GM12878 (cell line): ENCODE results near the gene RCCD1. TPM values are rescaled to one million over a fixed set of nuclear protein-coding genes. Genes with fewer than 3 reads are reported as not detected.

Source experiments
- ATAC-seq: fragments of 200-7000 bp; cut with Tn5 transposase; 3 replicates; pipeline ENCODE4 v1.9.1; 2020; ENCODE audit warnings: mild to moderate bottlenecking, moderate library complexity
- BruUV-seq: library from RNA; stranded (reverse); fragments of 400-500 nt; replicated peaks from 2 replicates; lab custom pipeline; 2021; lab: Mats Ljungman, UMichigan
- CTCF ChIA-PET: fragments of 300-600 bp; sonication (Branson Sonifier 250); formaldehyde crosslinking; extraction: SDS; loops from one replicate; lab custom pipeline; 2021; ENCODE audit warnings: inconsistent platforms; lab: Yijun Ruan, JAX
- POLR2A ChIA-PET: fragments of 350-600 bp; formaldehyde crosslinking; extraction: SDS; loops from one replicate; lab custom pipeline; 2021; ENCODE audit warnings: inconsistent platforms; lab: Charles Lee
- RAD21 ChIA-PET: fragments of 300-600 bp; sonication (Branson Sonifier 250); formaldehyde crosslinking; loops from one replicate; lab custom pipeline; 2023; ENCODE audit warnings: antibody characterized with exemption; ENCODE audit not compliant: unreplicated experiment; lab: Charles Lee
- SMC1A ChIA-PET: fragments of 300-600 bp; sonication (Branson Sonifier 250); formaldehyde crosslinking; loops from one replicate; lab custom pipeline; 2023; ENCODE audit not compliant: unreplicated experiment, uncharacterized antibody; lab: Charles Lee
- DNase-seq: peaks from one replicate; pipeline ENCODE4 v3.0.0-alpha.2; 2011; ENCODE audit warnings: low read depth, low spot score
- FAIRE-seq: peaks from 3 replicates; lab custom pipeline; 2011; peaks lifted over from hg19 to GRCh38; lab: Jason Lieb, UNC
- H2AFZ ChIP-seq: 2 replicates; pipeline ENCODE4 v1.6.0; 2011; ENCODE audit warnings: low read depth, low read length, control low read depth; ENCODE audit not compliant: control insufficient read depth
- H3K27ac ChIP-seq: 2 replicates; pipeline ENCODE4 v1.5.1; 2011; ENCODE audit warnings: control low read depth; ENCODE audit not compliant: control insufficient read depth, insufficient read depth
- H3K27me3 ChIP-seq, 2 experiments: replicated peaks in 1 of 2; 2 replicates each; pipeline versions ENCODE4 v1.6.0 to v1.6.1; 2011; ENCODE audit warnings: low read length in 1 of 2; ENCODE audit not compliant: control insufficient read depth in 2 of 2, insufficient read depth in 2 of 2
- H3K36me3 ChIP-seq, 2 experiments: 2 replicates each; pipeline ENCODE4 v1.5.1; 2011; ENCODE audit warnings: low read length in 1 of 2; ENCODE audit not compliant: control insufficient read depth in 2 of 2, insufficient read depth in 2 of 2
- H3K4me1 ChIP-seq: 2 replicates; pipeline ENCODE4 v1.6.1; 2011; ENCODE audit warnings: mild to moderate bottlenecking, low read length, moderate library complexity, mixed read lengths; ENCODE audit not compliant: control insufficient read depth, insufficient read depth
- H3K4me2 ChIP-seq: 2 replicates; pipeline ENCODE4 v1.6.0; 2011; ENCODE audit warnings: control low read depth; ENCODE audit not compliant: control insufficient read depth, insufficient read depth
- H3K4me3 ChIP-seq: fragments of 200-600 bp; sonication (generic); 2 replicates; pipeline ENCODE4 v1.5.1; 2016
- H3K79me2 ChIP-seq: 2 replicates; pipeline ENCODE4 v1.6.0; 2011; ENCODE audit warnings: low read length; ENCODE audit not compliant: control insufficient read depth, insufficient read depth
- H3K9ac ChIP-seq: 2 replicates; pipeline ENCODE4 v1.8.0; 2011; ENCODE audit warnings: low read length, control low read depth, mixed read lengths; ENCODE audit not compliant: control insufficient read depth, insufficient read depth
- H3K9me3 ChIP-seq: replicated peaks from 3 replicates; pipeline ENCODE4 v1.5.1; 2011; ENCODE audit warnings: mild to moderate bottlenecking, low read length; ENCODE audit not compliant: control insufficient read depth, insufficient read depth
- H4K20me1 ChIP-seq: 2 replicates; pipeline ENCODE4 v1.6.0; 2011; ENCODE audit not compliant: control insufficient read depth, insufficient read depth
- BHLHE40 ChIP-seq, 2 experiments: fragments of 450-650 bp in 1 of 2; IDR thresholded peaks; 2 replicates each; pipeline ENCODE4 v1.6.1; 2011 to 2017; ENCODE audit warnings: low read depth in 2 of 2, borderline replicate concordance in 1 of 2, improper control_type of control experiment in 1 of 2, low read length in 1 of 2, mild to moderate bottlenecking in 1 of 2
- CBFB ChIP-seq: IDR thresholded peaks from 2 replicates; pipeline ENCODE4 v1.6.1; 2016; ENCODE audit warnings: antibody characterized with exemption, low read depth
- FOXK2 ChIP-seq: fragments of 450-650 bp; IDR thresholded peaks from 2 replicates; pipeline ENCODE4 v1.6.1; 2017; ENCODE audit warnings: mild to moderate bottlenecking, moderate library complexity
- JUNB ChIP-seq: IDR thresholded peaks from 2 replicates; pipeline ENCODE4 v1.6.1; 2016; ENCODE audit warnings: antibody characterized with exemption, mild to moderate bottlenecking
- MEF2B ChIP-seq: fragments of 450-650 bp; IDR thresholded peaks from 2 replicates; pipeline ENCODE4 v1.6.1; 2018; ENCODE audit warnings: mild to moderate bottlenecking, moderate library complexity; ENCODE audit not compliant: partially characterized antibody, poor library complexity, severe bottlenecking
- NFYA ChIP-seq: IDR thresholded peaks from 2 replicates; pipeline ENCODE4 v1.6.1; 2011; ENCODE audit warnings: low read depth, mild to moderate bottlenecking, low read length, improper control_type of control experiment, borderline replicate concordance
- POLR2A ChIP-seq: IDR thresholded peaks from 2 replicates; pipeline ENCODE4 v1.6.1; 2011; ENCODE audit warnings: low read depth, mild to moderate bottlenecking, low read length
- RELA ChIP-seq: fragments of 450-650 bp; IDR thresholded peaks from 2 replicates; pipeline ENCODE4 v1.8.0; 2014; ENCODE audit warnings: borderline replicate concordance; ENCODE audit not compliant: partially characterized antibody
- RFX5 ChIP-seq: IDR thresholded peaks from 2 replicates; pipeline ENCODE4 v1.6.1; 2011; ENCODE audit warnings: low read depth, low read length, improper control_type of control experiment
- RUNX3 ChIP-seq: IDR thresholded peaks from 2 replicates; pipeline ENCODE4 v1.6.1; 2012; ENCODE audit warnings: low read length, inconsistent platforms
- YY1 ChIP-seq: IDR thresholded peaks from 2 replicates; pipeline ENCODE4 v1.6.1; 2011; ENCODE audit warnings: low read depth, mild to moderate bottlenecking, low read length
- ZNF217 ChIP-seq: fragments of 450-650 bp; IDR thresholded peaks from 2 replicates; pipeline ENCODE4 v1.6.1; 2017; ENCODE audit warnings: antibody characterized with exemption, mild to moderate bottlenecking
- ZSCAN29 ChIP-seq: fragments of 450-650 bp; IDR thresholded peaks from 2 replicates; pipeline ENCODE4 v1.6.1; 2017; ENCODE audit warnings: mild to moderate bottlenecking, moderate library complexity
- WGBS: methylation state at CpG from one replicate; pipeline ENCODE4 v1.1.6; 2016; ENCODE audit warnings: low lambda C conversion rate; ENCODE audit not compliant: insufficient replicate concordance, insufficient coverage; ENCODE audit errors: missing lambda C conversion rate; 5-methylcytosine and 5-hydroxymethylcytosine counted together
- in situ Hi-C: fragments of 300-500 bp; cut with MboI; formaldehyde crosslinking; loops from 9 replicates; pipeline ENCODE4 v1.14.3; 2018; ENCODE audit warnings: mixed read lengths
- intact Hi-C: fragments of 100-400 bp; cut with micrococcal nuclease; formaldehyde crosslinking; loops from one replicate; pipeline ENCODE4 v1.14.2; 2022; ENCODE audit not compliant: unreplicated experiment
- polyA plus RNA-seq, 11 experiments: library from polyadenylated mRNA; depleted of rRNA in 4 of 11; unstranded in 6 of 11; stranded (reverse) in 5 of 11; fragments of >200 nt; fragmentation: Nextera tagmentation in 4 of 11; fragmentation: Illumina TruSeq in 1 of 11; extraction: Ambion mirVana in 4 of 11; extraction: Trizol in 1 of 11; gene quantifications; 1 replicate in 1 of 11; 2 replicates in 10 of 11; pipeline versions ENCODE4 v1.2.1 to v1.2.3, GENCODE V29; 2011 to 2016; ENCODE audit warnings: inconsistent platforms in 2 of 11, missing spikeins in 2 of 11, low read depth in 1 of 11
- total RNA-seq, 4 experiments: library from RNA; depleted of rRNA in 3 of 4; stranded (reverse); fragments of >200 nt in 3 of 4; fragmentation: Illumina TruSeq in 1 of 4; extraction: Trizol in 1 of 4; gene quantifications; 2 replicates each; pipeline versions ENCODE4 v1.2.1 to v1.2.3, GENCODE V29; 2013 to 2021
- TF ChIP-seq, protein P1 (sequence below): fragments of 150-350 bp; IDR thresholded peaks from 2 replicates; pipeline ENCODE4 v1.6.1; 2014; ENCODE audit warnings: mild to moderate bottlenecking, low read depth, low read length
- TF ChIP-seq, protein P2 (sequence below): fragments of 450-650 bp; formaldehyde crosslinking; IDR thresholded peaks from 2 replicates; pipeline ENCODE4 v1.4.0; 2022; ENCODE audit warnings: mild to moderate bottlenecking, moderate library complexity
- TF ChIP-seq, protein P3 (sequence below): fragments of 150-350 bp; IDR thresholded peaks from 2 replicates; pipeline ENCODE4 v1.6.1; 2016; ENCODE audit warnings: low read depth, low read length

The RCCD1 gene
- total and polyA plus RNA-seq, 10 of the 15 experiments (the other 5 are each of a cell fraction or from before 2014, with no cell fraction given): 5.2 to 30.4 (median 20.9) TPM

DNA sequence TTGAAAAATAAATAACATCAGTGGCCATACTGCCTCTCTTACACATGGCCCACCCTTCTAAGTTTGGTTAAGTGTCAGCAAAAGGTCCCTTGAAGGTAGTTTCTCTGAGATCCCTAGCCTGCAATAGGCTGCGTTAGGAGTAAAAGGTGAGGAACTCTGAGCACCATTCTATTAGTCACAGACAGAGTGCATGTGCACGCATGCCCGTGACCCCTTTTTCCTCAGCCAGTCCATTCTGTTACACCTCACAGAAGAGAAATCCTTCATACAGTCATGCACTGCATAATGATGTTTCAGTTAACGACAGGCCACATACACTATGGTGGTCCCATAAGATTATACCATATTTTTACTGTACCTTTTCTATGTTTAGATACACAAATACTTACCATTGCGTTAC is 12.5 kb downstream of the RCCD1 start:
- Histone ChIP-seq H3K4me3 (no peak overlapping the region), H4K20me1 (no peaks in the 10 kb centered on the region), H3K27ac (no peak overlapping the region), H3K27me3 (no peaks in the 10 kb centered on the region), H2AFZ (no peak overlapping the region), H3K4me1 (no peaks in the 10 kb centered on the region), H3K9ac (no peak overlapping the region), H3K9me3 (no peaks in the 10 kb centered on the region), H3K79me2 (no peaks in the 10 kb centered on the region), H3K36me3 (peaks cover 32 to 43% of the 10 kb centered on the region in 2 experiments), H3K4me2 (no peak overlapping the region)
- no peak for ATAC-seq
- DNase-seq: no peak
- CTCF ChIA-PET: interaction anchor here (1.2 to 2.6 kb wide), 2 partner anchors 11 kb away, joined by 5 to 12 read pairs; partner anchors contain the start of gene RCCD1
- in situ Hi-C loops (loop anchor here (25.0 kb wide), 1 partner anchor 1380 kb away; the partner anchor contains the start of gene TICRR), intact Hi-C loops (no loop called here)
- SMC1A ChIA-PET: no interaction called here
- no TSS peak for BruUV-seq
- FAIRE-seq: no peak
- POLR2A ChIA-PET: interaction anchor here (0.6 to 1.2 kb wide), 2 partner anchors 12 to 69 kb away, joined by 3 to 6 read pairs; no protein-coding TSS in a partner anchor
- over 99% methylated on average over 5 of the region's 5 CpGs for WGBS
- RAD21 ChIA-PET: no interaction called here
- TF ChIP-seq YY1: no peak
- no peak for TF ChIP-seq POLR2A
- TF ChIP-seq CBFB: no peak
- no peak for TF ChIP-seq ZNF217
- no peak for TF ChIP-seq ZSCAN29
- TF ChIP-seq, protein P1, sequence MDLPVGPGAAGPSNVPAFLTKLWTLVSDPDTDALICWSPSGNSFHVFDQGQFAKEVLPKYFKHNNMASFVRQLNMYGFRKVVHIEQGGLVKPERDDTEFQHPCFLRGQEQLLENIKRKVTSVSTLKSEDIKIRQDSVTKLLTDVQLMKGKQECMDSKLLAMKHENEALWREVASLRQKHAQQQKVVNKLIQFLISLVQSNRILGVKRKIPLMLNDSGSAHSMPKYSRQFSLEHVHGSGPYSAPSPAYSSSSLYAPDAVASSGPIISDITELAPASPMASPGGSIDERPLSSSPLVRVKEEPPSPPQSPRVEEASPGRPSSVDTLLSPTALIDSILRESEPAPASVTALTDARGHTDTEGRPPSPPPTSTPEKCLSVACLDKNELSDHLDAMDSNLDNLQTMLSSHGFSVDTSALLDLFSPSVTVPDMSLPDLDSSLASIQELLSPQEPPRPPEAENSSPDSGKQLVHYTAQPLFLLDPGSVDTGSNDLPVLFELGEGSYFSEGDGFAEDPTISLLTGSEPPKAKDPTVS: no peak
- TF ChIP-seq RFX5: no peak
- no peak for TF ChIP-seq RUNX3
- TF ChIP-seq JUNB: no peak
- TF ChIP-seq MEF2B: no peak
- no peak for TF ChIP-seq NFYA
- no peak for TF ChIP-seq FOXK2
- TF ChIP-seq, protein P2, sequence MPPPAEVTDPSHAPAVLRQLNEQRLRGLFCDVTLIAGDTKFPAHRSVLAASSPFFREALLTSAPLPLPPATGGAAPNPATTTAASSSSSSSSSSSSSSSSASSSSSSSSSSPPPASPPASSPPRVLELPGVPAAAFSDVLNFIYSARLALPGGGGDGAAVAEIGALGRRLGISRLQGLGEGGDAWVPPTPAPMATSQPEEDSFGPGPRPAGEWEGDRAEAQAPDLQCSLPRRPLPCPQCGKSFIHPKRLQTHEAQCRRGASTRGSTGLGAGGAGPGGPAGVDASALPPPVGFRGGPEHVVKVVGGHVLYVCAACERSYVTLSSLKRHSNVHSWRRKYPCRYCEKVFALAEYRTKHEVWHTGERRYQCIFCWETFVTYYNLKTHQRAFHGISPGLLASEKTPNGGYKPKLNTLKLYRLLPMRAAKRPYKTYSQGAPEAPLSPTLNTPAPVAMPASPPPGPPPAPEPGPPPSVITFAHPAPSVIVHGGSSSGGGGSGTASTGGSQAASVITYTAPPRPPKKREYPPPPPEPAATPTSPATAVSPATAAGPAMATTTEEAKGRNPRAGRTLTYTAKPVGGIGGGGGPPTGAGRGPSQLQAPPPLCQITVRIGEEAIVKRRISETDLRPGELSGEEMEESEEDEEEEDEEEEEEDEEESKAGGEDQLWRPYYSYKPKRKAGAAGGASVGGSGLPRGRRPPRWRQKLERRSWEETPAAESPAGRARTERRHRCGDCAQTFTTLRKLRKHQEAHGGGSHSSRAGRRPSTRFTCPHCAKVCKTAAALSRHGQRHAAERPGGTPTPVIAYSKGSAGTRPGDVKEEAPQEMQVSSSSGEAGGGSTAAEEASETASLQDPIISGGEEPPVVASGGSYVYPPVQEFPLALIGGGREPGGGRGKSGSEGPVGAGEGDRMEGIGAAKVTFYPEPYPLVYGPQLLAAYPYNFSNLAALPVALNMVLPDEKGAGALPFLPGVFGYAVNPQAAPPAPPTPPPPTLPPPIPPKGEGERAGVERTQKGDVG (CRISPR knock-in tag): no peak
- no peak for TF ChIP-seq RELA
- TF ChIP-seq BHLHE40 (IDR thresholded peaks at IDR 0.05; ENCODE audit: borderline replicate concordance in 1 of 2, low read depth in 2 of 2, low read length in 1 of 2): no peak
- TF ChIP-seq, protein P3, sequence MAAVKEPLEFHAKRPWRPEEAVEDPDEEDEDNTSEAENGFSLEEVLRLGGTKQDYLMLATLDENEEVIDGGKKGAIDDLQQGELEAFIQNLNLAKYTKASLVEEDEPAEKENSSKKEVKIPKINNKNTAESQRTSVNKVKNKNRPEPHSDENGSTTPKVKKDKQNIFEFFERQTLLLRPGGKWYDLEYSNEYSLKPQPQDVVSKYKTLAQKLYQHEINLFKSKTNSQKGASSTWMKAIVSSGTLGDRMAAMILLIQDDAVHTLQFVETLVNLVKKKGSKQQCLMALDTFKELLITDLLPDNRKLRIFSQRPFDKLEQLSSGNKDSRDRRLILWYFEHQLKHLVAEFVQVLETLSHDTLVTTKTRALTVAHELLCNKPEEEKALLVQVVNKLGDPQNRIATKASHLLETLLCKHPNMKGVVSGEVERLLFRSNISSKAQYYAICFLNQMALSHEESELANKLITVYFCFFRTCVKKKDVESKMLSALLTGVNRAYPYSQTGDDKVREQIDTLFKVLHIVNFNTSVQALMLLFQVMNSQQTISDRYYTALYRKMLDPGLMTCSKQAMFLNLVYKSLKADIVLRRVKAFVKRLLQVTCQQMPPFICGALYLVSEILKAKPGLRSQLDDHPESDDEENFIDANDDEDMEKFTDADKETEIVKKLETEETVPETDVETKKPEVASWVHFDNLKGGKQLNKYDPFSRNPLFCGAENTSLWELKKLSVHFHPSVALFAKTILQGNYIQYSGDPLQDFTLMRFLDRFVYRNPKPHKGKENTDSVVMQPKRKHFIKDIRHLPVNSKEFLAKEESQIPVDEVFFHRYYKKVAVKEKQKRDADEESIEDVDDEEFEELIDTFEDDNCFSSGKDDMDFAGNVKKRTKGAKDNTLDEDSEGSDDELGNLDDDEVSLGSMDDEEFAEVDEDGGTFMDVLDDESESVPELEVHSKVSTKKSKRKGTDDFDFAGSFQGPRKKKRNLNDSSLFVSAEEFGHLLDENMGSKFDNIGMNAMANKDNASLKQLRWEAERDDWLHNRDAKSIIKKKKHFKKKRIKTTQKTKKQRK: no peak
